Type B pancreatic cell (in vitro differentiated cells): Measurements from ENCODE around the gene ZNF362. TPM values are rescaled to one million over a fixed set of nuclear protein-coding genes. Genes with fewer than 3 reads are reported as not detected.
"Not testable (repeated sequence)": the region's sequence is repeated elsewhere in the genome, so short reads cannot be mapped to it uniquely, and the experiment has no call there.

Source experiments
- DNase-seq: peaks from one replicate; pipeline ENCODE4 v3.0.0; 2021; ENCODE audit warnings: mixed read lengths; ENCODE audit not compliant: unreplicated experiment; ENCODE audit errors: extremely low spot score
- H3K27ac Mint-ChIP-seq: 2 replicates; pipeline ENCODE4 v1.8.0; 2021; ENCODE audit warnings: mild to moderate bottlenecking, mixed read lengths
- H3K27me3 Mint-ChIP-seq: 2 replicates; pipeline ENCODE4 v1.8.0; 2021; ENCODE audit warnings: mixed read lengths
- H3K36me3 Mint-ChIP-seq: 2 replicates; pipeline ENCODE4 v1.8.0; 2021; ENCODE audit warnings: mixed read lengths
- H3K4me1 Mint-ChIP-seq: one replicate; pipeline ENCODE4 v1.8.0; 2021; ENCODE audit warnings: mixed read lengths; ENCODE audit not compliant: unreplicated experiment
- H3K4me3 Mint-ChIP-seq: 2 replicates; pipeline ENCODE4 v1.8.0; 2021; ENCODE audit warnings: mild to moderate bottlenecking, mixed read lengths
- H3K9me3 Mint-ChIP-seq: 2 replicates; pipeline ENCODE4 v1.8.0; 2021; ENCODE audit warnings: mixed read lengths
- CTCF ChIP-seq: fragments of 200-600 bp; sonication (generic); conservative IDR thresholded peaks from 2 replicates; pipeline ENCODE4 v1.5.0; 2021; ENCODE audit warnings: antibody characterized with exemption, mild to moderate bottlenecking
- total RNA-seq: library from RNA; stranded (reverse); gene quantifications from 2 replicates; pipeline ENCODE4 v1.2.1, GENCODE V29; 2021; ENCODE audit warnings: low replicate concordance

Gene ZNF362
- total RNA-seq, 1 donor from 2014 or later = 66.5 TPM

GRCh38 chr1:33284049-33284448 is 27.8 kb downstream of the ZNF362 start:
- Mint-ChIP-seq H3K27me3 (no peaks in the 10 kb centered on the region), H3K4me3 (no peak overlapping the region), H3K36me3 (peaks cover 33% of the 10 kb centered on the region), H3K4me1 (peaks cover 15% of the 10 kb centered on the region), H3K27ac (peak overlapping the region; percentile 61), H3K9me3 (no peaks in the 10 kb centered on the region)
- no peak for TF ChIP-seq CTCF
- no peak for DNase-seq

GRCh38 chr1:33286451-33287185 is 30.3 kb downstream of the ZNF362 start:
- DNase-seq = no peak
- TF ChIP-seq CTCF = no peak
- Mint-ChIP-seq H3K27ac (no peak overlapping the region), H3K4me1 (peaks cover 18% of the 10 kb centered on the region), H3K36me3 (peaks cover 35% of the 10 kb centered on the region), H3K9me3 (no peaks in the 10 kb centered on the region), H3K27me3 (no peaks in the 10 kb centered on the region), H3K4me3 (no peak overlapping the region)

- Mint-ChIP-seq H3K4me1 (peaks cover 18% of the 10 kb centered on the region), H3K36me3 (peaks cover 28% of the 10 kb centered on the region), H3K4me3 (no peak overlapping the region), H3K27ac (no peak overlapping the region), H3K27me3 (no peaks in the 10 kb centered on the region), H3K9me3 (no peaks in the 10 kb centered on the region)
- TF ChIP-seq CTCF = no peak
- no peak for DNase-seq
Observed at GRCh38 chr1:33287317-33287716, 31.0 kb downstream of the ZNF362 start.

GRCh38 chr1:33288976-33289857 is 32.9 kb downstream of the ZNF362 start:
- peak overlapping the region; percentile 41 for H3K27ac Mint-ChIP-seq

GRCh38 chr1:33289858-33290154 is 33.5 kb downstream of the ZNF362 start:
- Mint-ChIP-seq H3K4me3 (no peak overlapping the region), H3K4me1 (peaks cover 9% of the 10 kb centered on the region), H3K27ac (peak overlapping the region; percentile 41), H3K9me3 (no peaks in the 10 kb centered on the region), H3K27me3 (no peaks in the 10 kb centered on the region), H3K36me3 (peaks cover 23% of the 10 kb centered on the region)
- no peak for TF ChIP-seq CTCF
- no peak for DNase-seq

More at GRCh38 chr1:33288976-33289857, 32.9 kb downstream of the ZNF362 start:
- no peak for TF ChIP-seq CTCF
- Mint-ChIP-seq H3K9me3 (no peaks in the 10 kb centered on the region), H3K36me3 (peaks cover 26% of the 10 kb centered on the region), H3K4me1 (peaks cover 12% of the 10 kb centered on the region), H3K4me3 (no peak overlapping the region), H3K27me3 (no peaks in the 10 kb centered on the region)
- no peak for DNase-seq

GRCh38 chr1:33290615-33291014 is 34.3 kb downstream of the ZNF362 start:
- H3K9me3 Mint-ChIP-seq, H3K4me1 Mint-ChIP-seq, H3K27me3 Mint-ChIP-seq, DNase-seq, H3K4me3 Mint-ChIP-seq, H3K27ac Mint-ChIP-seq: not testable (repeated sequence)
- peaks cover 27% of the 10 kb centered on the region for H3K36me3 Mint-ChIP-seq
